HUES48 (cell line): ENCODE results near the gene NT5C2.
A peak's percentile ranks its signal among the peaks of the same experiment; 100 is the strongest.
"Not testable (repeated sequence)": the region's sequence is repeated elsewhere in the genome, so short reads cannot be mapped to it uniquely, and the experiment has no call there.

Source experiments
- H3K27ac ChIP-seq: one replicate; pipeline ENCODE4 v1.7.0; 2013; ENCODE audit warnings: low read depth, low read length, inconsistent platforms
- H3K27me3 ChIP-seq: 2 replicates; pipeline ENCODE4 v1.6.1; 2013; ENCODE audit warnings: mild to moderate bottlenecking, low read length; ENCODE audit not compliant: control insufficient read depth, insufficient read depth
- H3K36me3 ChIP-seq: 2 replicates; pipeline ENCODE4 v1.6.1; 2013; ENCODE audit warnings: low read length; ENCODE audit not compliant: control insufficient read depth, insufficient read depth
- H3K4me1 ChIP-seq: 2 replicates; pipeline ENCODE4 v1.6.1; 2013; ENCODE audit warnings: mild to moderate bottlenecking, low read length; ENCODE audit not compliant: control insufficient read depth, insufficient read depth
- H3K4me3 ChIP-seq: 2 replicates; pipeline ENCODE4 v1.5.1; 2013; ENCODE audit warnings: mild to moderate bottlenecking, low read depth, low read length
- H3K9ac ChIP-seq: 2 replicates; pipeline ENCODE4 v1.6.1; 2013; ENCODE audit warnings: mild to moderate bottlenecking, low read depth, low read length, moderate library complexity
- H3K9me3 ChIP-seq: 2 replicates; pipeline ENCODE4 v1.6.1; 2013; ENCODE audit warnings: low read length; ENCODE audit not compliant: control insufficient read depth, insufficient read depth

The NT5C2 gene

DNA sequence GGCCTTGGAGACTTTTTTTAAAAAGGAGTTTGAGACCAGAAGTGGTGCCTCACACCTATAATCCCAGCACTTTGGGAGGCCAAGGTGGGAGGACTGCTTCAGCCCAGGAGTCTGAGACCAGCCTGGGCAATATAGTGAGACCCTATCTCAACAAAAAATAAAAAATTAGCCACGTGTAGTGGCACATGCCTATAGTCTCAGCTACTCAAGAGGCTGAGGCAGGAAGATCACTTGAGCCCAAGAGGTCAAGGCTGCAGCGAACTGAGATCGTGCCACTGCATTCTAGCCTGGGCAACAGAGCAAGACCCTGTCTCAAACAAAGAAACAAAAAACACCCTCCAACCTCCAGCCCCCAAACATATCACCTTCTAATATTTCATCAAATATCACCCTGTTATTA, 49.4 kb downstream of the NT5C2 start:
- H3K9ac ChIP-seq, H3K36me3 ChIP-seq, H3K4me3 ChIP-seq, H3K9me3 ChIP-seq, H3K27ac ChIP-seq, H3K27me3 ChIP-seq: not testable (repeated sequence)
- H3K4me1 ChIP-seq: peaks cover 16% of the 10 kb centered on the region

DNA sequence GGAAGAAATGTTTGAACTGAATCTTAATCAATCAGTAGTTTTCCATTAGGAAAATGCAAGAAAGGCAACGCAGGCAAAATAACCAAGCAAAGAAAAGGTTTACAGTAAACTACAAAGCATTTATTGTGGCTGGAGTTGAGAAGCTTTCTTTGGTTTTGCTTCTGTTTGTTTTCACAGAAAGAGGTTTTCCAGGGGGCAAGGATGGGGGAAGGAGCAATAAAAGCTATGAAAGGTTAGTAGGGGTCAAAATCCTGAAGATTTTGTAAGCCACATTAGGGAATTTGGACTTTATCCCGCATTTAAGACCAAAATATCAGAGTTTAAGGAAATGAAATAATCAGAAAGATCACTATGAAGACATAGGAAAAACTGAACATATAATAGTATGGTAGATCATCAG, 51.1 kb downstream of the NT5C2 start:
- Histone ChIP-seq H3K9me3 (no peaks in the 10 kb centered on the region), H3K4me1 (peaks cover 16% of the 10 kb centered on the region), H3K36me3 (peaks cover 14% of the 10 kb centered on the region; the same call in 1 of the 2 replicates), H3K27ac (no peak overlapping the region), H3K27me3 (no peaks in the 10 kb centered on the region), H3K9ac (no peak overlapping the region), H3K4me3 (no peak overlapping the region)

DNA sequence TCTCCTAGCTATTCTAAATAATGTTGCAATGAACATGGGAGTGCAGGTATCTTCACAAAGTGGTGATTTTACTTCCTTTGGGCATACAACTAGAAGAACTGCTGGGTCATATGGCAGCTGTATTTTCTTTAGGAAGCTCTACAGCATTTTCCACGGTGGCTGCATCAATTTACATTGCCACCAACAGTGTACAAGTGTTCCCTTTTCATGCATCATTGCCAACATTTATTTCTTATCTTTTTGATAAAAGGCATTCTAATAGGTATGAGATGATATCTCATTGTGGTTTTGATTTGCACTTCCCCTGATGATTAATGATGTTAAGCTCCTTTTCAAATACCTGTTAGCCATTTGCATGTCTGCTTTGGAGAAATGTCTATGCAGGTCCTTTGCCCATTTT, 52.6 kb downstream of the NT5C2 start:
- Histone ChIP-seq H3K9ac (no peak overlapping the region), H3K36me3 (peaks cover 22% of the 10 kb centered on the region), H3K9me3 (peaks cover 3% of the 10 kb centered on the region; the same call in 1 of the 2 replicates), H3K4me3 (no peak overlapping the region), H3K4me1 (peaks cover 3% of the 10 kb centered on the region), H3K27ac (no peak overlapping the region), H3K27me3 (no peaks in the 10 kb centered on the region)

DNA sequence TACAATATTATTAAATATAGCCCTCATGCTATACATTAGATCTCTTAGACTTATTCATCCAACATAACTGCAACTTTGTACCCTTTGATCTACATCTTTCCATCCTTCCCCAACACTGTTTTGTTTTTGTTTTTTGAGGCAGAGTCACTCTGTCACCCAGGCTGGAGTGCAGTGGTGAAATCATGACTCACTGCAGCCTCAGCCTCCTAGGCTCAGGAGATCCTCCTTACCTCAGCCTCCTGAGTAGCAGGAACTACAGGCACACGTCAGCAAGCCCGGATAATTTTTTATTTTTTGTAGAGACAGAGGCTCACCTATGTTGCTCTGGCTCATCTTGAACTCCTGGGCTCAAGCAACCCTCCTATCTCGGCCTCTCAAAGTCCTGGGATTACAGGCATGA, 53.3 kb downstream of the NT5C2 start:
- Histone ChIP-seq H3K9ac (no peak overlapping the region), H3K9me3 (peaks cover 3% of the 10 kb centered on the region; the same call in 1 of the 2 replicates), H3K36me3 (peaks cover 22% of the 10 kb centered on the region), H3K4me3 (no peak overlapping the region), H3K27ac (no peak overlapping the region), H3K27me3 (no peaks in the 10 kb centered on the region), H3K4me1 (no peaks in the 10 kb centered on the region)

DNA sequence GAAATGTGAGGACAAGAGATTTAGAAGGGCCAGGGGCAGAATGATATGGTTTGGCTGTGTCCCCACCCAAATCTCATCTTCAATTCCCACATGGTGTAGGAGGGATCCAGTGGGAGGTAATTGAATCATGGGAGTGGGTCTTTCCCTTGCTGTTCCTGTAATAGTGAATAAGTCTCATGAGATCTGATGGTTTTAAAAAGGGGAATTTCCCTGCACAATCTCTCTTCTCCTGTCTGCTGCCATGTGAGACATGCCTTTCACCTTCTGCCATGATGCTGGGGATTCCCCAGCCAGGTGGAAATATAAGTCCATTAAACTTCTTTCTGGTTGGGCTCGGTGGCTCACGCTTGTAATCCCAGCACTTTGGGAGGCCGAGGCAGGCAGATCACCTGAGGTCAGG, 57.9 kb downstream of the NT5C2 start:
- peaks cover 24% of the 10 kb centered on the region for H3K36me3 ChIP-seq
- H3K27me3 ChIP-seq, H3K27ac ChIP-seq, H3K4me1 ChIP-seq, H3K9ac ChIP-seq, H3K4me3 ChIP-seq, H3K9me3 ChIP-seq: not testable (repeated sequence)

DNA sequence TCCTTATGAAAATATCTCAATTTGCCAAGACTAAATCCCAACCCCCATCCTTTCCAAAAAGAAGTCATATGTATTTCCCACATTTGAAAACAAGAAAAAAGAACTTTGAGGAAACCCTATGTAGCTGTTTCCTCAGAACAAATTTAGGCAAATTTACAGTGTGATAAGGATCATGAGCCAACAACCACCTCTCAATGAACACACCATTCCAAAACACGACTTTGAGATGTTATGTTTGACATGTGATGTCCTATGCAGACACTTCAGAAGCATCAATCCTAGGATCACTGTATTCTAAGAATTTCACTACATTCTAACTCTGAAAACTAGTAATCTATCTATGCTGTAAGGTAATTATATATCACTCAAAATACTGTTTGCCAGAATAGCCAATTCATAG, 62.2 kb downstream of the NT5C2 start:
- Histone ChIP-seq H3K27me3 (no peaks in the 10 kb centered on the region), H3K9ac (no peak overlapping the region), H3K4me3 (no peak overlapping the region), H3K27ac (no peak overlapping the region), H3K36me3 (peaks cover 3% of the 10 kb centered on the region; the same call in 1 of the 2 replicates), H3K4me1 (no peaks in the 10 kb centered on the region), H3K9me3 (0 out of 2 replicates have a peak, but pooled peaks cover 6% of the 10 kb centered on the region)

DNA sequence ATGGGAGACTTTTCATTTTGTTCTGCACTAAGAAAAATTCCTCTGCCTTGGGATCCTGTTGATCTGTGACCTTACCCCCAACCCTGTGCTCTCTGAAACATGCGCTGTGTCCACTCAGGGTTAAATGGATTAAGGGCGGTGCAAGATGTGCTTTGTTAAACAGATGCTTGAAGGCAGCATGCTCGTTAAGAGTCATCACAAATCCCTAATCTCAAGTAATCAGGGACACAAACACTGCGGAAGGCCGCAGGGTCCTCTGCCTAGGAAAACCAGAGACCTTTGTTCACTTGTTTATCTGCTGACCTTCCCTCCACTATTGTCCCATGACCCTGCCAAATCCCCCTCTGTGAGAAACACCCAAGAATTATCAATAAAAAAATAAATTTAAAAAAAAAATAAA, 62.9 kb downstream of the NT5C2 start:
- H3K36me3 ChIP-seq, H3K27me3 ChIP-seq, H3K9me3 ChIP-seq, H3K4me1 ChIP-seq, H3K27ac ChIP-seq, H3K4me3 ChIP-seq, H3K9ac ChIP-seq: not testable (repeated sequence)

DNA sequence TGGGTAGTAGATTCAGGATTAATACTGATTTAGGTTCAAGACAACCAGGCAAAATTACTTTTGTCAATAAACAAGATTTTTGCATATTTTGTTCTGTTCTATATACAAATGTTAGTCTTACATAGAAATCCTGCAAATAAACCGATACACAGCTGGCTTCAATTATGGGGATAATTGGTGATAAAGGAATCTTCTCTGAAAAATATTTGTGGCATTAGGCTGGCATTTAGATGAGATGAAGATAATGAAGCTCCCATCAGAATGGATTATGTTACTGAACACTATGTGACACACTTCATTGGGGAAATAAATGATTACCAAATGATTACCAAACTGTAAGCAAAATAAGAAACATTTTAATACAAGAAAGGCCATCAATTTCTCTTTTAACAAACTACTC, 65.8 kb downstream of the NT5C2 start:
- H3K36me3 ChIP-seq: no peaks in the 10 kb centered on the region
- no peak overlapping the region for H3K9ac ChIP-seq
- no peaks in the 10 kb centered on the region for H3K27me3 ChIP-seq
- H3K4me3 ChIP-seq: no peak overlapping the region
- H3K9me3 ChIP-seq: 0 out of 2 replicates have a peak, but pooled peaks cover 6% of the 10 kb centered on the region
- H3K4me1 ChIP-seq: no peaks in the 10 kb centered on the region
- H3K27ac ChIP-seq: no peak overlapping the region

DNA sequence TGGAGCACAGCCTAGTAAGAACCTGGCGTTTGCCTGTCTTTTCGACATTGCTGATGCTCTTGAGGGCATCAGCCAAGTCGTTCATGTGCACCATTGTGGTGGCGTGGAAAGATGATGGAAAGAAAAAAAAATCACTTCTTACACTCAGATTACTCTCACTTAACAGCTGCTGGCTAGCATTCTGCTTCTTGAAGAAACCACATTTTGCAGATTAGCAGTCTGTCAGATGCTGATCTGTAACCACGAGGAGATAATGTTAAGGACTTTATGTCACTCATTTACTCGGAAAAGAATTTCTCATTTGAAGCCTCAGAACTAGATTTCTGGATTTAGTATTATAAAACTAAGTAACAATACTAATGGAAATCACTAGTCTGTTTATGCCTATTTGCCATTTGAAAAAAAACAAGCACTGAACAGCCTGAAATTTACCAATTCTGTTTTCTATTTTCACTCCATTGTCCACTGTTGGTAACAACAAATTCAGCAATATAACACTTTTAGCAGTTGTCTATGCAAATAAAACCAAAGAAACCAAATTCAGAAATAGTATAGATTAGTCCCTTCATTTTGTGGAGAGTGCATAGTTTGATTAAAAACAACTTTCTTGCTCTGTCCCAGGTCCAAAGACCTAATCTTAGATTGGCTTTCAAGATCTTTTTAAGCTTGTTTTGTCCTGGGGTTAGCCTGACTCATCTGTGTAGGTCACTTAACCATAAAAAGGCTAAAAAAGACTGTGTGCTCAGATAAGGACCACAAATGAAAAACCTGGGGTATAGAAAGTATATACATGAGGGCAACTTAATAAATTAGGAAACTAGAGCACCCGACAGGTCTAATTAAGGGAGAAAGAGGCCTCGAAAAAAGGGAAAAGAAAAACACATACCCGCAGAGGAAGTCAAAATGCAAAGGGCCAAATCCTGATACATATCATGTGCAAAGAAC, 67.5 kb downstream of the NT5C2 start:
- H3K9me3 ChIP-seq: no peaks in the 10 kb centered on the region
- no peaks in the 10 kb centered on the region for H3K36me3 ChIP-seq
- peak overlapping the region; percentile 44 for H3K27ac ChIP-seq
- no peaks in the 10 kb centered on the region for H3K27me3 ChIP-seq
- H3K9ac ChIP-seq: no peak overlapping the region
- H3K4me1 ChIP-seq: no peaks in the 10 kb centered on the region
- no peak overlapping the region for H3K4me3 ChIP-seq

DNA sequence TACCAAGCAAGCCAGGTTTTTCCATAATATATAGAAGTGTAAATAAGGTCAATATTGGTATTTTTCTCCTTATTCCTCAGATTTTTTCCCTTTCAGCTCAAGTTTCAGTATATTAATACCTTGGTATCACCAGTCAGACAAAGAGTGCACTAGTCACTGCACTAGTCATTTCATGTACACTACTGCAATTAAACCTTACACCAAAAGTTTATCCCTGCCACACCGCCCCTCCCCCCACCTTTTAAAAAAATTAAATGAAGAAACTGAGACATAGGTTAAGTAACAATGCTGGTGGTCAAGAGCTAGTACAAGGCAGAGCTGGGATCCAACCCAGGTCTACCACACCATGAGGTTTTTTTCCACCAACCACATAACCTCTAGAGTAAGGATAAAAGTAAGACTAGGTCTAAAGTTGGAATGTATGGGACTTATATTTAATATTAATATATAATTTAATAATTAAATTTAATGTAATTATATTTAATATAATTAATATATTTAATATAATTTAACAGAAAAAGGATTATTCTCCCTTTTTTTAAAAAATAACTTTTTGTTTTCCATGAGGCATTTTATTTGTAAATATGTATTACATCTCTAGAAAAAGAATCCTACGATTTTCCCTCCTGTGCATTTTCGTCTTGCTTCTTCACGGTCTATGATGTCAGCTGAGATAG, 68.5 kb downstream of the NT5C2 start:
- Histone ChIP-seq H3K27me3 (no peaks in the 10 kb centered on the region), H3K36me3 (no peaks in the 10 kb centered on the region), H3K27ac (no peak overlapping the region), H3K4me1 (no peaks in the 10 kb centered on the region), H3K9ac (no peak overlapping the region), H3K9me3 (no peaks in the 10 kb centered on the region), H3K4me3 (no peak overlapping the region)
